Measurements from ENCODE around the gene PREX1.

- TF ChIP-seq CTCF (IDR thresholded peaks at IDR 0.05) (no peak), POLR2A (IDR thresholded peaks at IDR 0.05) (no peak)
These were observed 88.2 kb downstream of the PREX1 start for GRCh38 chr20:48739395-48740291.
